Ammon's horn (tissue), 1 donor: ENCODE results near the gene TNFRSF14.

Source experiments
- DNase-seq: peaks from one replicate; pipeline ENCODE4 v3.0.0-alpha.2; 2016; ENCODE audit warnings: low spot score

TNFRSF14 gene

DNA sequence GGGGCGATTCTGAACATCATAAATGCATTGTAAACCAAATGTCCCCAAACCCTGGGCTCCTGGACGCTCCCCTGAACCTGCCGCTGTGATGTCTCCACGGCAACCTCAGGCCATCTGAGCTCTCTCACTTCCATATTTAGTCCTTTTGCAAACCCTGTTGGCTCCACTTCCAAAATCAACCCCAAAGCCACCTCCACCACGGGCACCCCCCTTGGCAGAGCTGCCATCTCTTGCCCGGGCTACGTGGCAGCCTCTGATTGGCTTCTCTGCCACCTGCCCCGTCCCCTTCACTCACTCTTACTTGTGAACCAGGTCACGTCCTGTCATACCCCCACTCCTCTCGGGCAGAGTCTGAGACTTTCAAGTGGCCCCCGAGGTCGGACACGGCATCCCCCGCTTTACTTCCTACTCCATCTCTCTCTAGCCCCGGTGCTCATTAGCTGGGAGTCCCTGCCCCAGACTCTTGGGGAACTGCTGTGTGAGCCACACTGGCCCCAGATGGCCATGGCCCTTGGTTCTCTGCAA lies 46.2 kb downstream of the TNFRSF14 start:
- no peak for DNase-seq

DNA sequence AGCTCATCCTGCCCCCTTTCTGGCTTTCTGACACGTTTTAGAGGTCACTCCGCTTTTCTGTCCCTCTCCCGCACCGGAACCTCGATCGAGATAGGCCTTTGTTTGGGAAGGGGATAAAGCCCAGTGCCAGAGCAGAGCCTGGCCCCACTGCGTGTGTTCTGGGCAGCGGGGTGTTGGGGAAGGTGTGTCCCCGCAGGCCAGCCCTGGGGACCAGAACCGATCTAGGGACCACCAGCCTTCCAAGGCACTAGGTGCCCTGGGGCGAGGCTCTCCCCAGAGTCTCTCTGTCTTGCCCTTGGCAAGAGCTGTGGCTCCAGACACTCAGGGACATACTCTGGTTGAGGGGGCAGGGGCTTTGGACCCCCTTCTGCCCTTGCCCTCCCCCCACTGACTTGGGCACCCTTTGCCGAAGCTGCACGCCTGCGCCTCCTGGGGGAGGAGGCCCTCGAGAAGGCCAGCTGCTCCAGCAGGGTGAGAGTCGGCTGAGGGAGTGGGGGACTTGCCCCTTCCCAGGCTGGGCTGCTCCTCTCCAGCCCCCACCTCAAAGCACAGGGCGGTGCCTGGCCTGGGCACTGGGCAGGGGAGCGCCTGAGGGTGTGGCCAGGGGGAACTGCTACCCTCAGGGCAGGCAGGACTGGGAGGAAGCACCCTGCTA lies 46.8 kb downstream of the TNFRSF14 start:
- DNase-seq, result no peak

DNA sequence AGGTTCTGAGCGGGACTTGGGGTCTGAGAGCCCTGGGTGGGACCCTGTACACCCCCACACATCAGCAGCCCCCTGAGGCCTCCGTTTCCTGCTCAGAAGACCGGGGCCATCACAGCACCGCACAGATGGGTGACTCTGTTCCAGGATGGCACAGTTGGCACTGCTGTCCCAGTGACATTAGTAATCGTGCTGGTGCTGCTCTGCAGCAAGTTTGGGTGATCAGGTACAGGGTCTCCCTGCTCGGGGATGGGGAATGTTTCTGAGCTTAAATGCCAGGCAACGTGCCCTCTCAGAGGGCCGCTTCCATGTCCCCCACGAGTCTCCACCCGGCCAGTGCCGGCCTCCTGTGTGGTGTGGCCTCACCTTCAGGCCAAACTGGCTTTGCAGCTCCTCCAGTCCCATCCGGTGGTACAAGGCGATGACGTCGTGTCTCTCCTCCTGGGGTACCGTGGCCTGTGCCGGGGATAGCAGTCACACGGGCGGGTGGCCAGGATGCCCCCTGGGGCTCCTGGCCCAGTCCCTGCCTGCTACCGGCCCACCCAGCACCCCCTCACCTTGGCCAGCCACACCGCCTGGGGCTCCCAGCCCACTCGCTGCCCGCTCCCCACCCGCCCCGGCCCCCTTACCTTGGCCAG lies 47.5 kb downstream of the TNFRSF14 start:
- no peak for DNase-seq

DNA sequence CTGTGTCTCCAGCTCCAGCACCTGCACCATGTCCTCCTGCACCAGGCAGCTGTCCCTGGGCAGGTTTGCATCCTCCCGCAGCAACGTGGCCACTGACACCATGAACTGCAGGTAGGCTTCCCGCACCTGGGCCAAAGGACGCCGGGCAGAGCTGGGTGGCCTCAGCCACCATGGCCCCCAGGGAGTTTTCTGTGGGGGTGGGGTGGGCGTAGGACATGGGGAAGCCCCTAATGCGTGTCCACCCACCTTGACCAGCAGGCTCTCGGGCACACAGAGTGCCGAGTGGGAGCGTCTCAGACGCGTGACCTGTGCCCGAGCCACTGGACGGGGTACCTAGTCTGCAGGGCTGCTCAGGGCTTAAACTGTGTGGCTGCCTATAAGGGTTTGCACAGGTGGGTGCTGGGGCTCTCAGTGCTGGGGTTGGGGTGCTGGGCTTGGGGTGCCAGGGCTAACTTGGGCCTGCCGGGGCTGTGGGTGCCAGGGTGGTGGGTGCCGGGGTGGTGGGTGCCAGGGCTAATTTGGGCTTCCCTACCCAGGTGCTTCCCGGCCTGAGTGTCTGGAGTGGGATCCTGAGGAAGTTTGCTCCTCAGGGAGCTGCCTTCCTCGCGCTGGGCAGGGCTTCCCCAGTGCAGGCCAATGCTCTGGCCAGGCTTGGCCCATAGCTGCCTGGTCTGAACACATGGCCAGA lies 48.1 kb downstream of the TNFRSF14 start:
- no peak for DNase-seq

DNA sequence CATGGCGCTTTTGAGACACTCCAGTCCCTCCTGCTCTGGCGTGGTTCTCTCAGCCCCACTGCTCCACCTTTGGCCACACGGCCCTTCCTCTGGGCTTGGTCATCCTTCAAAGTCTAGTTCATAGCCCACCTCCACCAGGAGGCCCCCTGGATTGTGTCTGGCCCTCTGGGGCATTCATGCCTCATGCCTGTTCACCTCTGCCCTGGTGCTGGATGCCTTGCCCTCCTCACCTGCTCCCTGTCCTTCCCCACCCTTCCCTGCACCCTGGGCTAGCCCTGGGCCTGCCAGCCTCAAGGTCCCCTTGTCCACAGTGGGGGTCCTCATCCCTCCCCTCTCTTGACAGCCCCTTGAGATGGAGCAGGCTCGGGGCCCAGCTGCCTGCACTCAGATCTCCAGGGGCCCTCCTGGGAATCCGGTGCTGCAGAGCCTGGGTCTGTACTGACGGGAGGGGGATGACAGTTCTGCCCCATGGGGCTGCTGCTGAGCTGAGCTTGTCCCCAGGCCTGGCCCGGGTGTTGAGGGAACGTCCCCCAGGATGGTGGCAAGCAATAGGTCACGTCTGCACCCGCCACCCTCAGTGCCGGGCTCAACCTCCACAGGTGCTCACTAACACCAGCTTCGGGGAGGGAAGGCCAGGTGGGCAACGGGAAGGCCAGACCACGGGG lies 48.8 kb downstream of the TNFRSF14 start:
- DNase-seq, result no peak

DNA sequence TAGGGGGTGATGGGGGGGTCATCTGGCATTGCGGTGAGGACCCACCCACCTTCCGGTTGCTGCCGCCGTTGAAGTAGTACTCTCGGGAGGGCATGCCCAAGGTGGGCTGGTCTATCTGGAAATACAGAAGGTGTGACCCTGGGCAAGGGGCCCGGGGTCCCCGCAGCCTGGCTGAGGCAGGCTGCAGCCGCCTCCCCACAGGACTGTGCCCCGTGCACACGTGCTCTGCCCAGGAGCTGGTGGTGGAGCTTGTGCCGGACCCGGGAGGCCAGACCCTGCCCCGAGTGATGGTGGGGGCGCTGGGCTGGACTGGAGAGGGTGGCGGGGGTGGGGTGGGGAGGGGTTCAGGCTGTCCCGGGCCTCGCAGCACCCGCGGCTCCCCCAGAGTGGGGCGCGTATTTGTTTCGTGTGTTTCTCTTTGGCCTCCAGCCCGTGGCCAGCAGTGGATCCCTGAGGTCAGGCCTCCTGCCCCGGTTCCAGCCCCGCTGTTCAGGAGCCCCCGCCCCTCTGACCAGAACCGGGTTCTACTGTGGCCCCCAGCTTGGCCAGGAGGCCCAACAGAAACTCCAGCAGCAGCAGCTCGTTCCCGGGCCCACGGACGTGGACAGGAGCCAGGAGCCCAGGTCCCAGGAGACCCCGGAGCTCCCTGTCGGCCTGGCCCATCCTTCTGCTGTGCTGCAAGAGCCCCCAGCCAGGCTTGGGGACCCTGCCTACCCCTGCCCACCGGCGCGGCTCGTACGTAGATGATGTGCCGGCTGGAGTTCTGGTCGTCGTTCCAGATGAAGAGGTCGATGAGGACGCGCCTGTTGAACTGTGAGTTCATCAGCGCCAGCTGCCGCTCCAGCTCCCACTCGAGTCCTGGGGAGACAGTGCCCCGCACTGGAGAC lies 49.6 kb downstream of the TNFRSF14 start:
- DNase-seq, result no peak

DNA sequence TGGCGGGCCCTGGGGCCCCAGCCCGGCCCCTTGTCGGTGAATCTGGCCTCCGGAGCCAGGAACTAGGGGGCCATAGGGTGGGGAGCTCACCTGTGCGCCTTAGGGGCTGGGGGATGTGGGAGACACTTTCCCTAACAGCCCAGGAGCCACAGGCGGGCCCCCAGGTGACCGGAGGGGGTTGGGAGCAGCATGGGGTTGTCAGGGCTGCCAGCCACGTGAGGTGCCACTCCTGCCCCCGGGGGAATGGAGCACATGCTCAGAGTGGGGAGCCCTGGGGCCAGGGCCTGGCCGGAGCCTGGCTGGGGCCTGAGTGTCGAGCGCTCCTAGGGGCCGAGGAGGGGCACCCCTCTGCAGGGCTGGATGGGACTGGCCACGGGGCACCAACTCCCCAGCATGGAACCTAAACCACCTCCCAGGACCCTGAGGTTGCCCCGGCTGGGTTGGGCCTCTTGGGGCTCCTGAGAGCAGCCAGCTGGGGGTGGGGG lies 50.3 kb downstream of the TNFRSF14 start:
- no peak for DNase-seq

DNA sequence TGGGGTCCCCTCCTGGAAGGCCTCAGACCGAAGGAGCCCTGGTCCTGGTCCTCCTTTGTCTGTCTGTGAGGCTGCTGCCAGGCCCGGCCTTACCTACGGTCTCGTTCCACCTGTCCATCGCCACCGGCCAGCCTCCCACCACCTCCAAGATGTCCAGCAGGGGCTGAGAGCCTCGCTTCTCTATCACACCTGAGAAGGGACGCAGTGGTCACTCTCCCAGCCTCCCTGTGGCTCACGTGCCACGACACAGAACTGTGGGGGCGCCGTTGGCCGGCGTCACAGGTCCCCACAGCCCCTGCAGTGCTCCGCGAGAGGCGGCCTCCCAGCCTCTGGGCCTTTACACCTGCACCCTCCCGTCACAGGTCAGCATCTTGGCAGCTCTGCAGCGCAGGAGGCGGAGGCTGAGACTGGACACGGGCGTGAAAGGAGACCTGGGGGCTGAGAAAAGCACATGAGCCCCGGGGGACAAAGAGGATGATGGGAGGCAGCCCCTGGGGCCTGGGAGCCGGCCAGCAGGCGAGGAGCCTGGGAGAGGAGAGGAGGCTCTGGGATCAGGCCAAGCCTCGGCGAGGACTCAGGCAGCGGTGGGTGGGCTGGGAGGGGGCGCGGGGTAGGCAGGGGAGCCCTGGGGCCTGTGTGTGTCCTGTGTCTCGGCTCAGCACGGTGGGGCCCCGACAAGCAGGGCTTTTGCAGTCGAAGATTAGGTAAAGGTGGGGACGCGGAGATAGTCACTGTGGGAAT lies 50.9 kb downstream of the TNFRSF14 start:
- no peak for DNase-seq

DNA sequence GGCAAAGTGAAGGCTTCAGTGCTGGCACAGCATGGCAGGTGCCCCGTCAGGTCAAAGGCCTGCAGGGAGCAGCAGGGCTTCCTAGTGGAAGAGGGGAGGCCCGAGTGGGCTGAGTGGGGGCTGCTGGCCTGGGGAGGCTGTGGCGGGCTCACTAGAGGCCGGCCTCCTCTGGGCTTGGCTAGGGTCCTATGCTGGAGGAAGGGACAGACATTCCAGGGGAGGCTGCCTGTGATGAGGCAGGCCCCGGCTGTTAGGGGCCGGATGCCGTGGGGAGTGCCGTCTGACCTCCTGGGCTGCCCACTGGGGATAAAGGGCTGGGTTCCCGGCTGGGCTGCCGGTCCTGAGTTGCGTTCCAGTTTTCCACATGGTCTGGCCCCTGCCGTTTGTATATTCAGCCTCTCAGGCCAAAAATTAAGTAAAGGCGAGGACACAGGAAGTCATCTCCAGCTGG lies 51.5 kb downstream of the TNFRSF14 start:
- no peak for DNase-seq

DNA sequence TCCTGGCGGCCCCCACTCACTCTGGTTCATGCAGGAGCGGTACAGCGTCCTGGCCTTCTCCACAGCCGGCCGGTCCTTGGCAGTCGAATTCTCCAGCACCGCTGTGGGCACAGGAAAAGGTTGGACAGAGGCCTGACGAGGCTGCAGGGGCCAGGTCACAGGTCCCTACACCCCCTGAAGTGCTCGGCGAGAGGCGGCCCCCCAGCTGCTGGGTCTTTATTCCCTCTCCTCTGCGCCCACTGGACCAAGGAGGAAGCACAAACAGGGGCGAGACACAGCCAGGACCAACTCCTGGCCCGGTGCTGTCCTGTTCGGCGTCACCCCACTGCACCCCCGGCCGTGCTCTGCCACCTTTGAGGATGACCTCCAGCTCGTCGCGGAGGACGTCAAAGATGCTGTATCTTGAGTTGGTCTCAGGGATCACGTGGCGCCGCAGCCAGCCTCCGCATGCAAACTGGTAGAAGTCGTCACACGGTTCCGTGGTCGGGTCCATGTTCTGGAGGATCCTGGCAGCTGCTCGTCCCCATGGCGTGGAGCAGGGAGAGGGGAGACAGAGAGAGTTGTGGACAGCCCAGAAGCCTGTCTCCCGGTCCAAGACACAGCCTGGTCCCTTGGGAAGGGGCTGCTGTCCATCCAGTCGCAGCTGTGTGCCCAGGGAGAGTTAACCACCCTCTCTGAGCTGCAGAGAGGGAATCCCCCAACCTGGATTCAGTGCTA lies 53.3 kb downstream of the TNFRSF14 start:
- DNase-seq, result no peak

DNA sequence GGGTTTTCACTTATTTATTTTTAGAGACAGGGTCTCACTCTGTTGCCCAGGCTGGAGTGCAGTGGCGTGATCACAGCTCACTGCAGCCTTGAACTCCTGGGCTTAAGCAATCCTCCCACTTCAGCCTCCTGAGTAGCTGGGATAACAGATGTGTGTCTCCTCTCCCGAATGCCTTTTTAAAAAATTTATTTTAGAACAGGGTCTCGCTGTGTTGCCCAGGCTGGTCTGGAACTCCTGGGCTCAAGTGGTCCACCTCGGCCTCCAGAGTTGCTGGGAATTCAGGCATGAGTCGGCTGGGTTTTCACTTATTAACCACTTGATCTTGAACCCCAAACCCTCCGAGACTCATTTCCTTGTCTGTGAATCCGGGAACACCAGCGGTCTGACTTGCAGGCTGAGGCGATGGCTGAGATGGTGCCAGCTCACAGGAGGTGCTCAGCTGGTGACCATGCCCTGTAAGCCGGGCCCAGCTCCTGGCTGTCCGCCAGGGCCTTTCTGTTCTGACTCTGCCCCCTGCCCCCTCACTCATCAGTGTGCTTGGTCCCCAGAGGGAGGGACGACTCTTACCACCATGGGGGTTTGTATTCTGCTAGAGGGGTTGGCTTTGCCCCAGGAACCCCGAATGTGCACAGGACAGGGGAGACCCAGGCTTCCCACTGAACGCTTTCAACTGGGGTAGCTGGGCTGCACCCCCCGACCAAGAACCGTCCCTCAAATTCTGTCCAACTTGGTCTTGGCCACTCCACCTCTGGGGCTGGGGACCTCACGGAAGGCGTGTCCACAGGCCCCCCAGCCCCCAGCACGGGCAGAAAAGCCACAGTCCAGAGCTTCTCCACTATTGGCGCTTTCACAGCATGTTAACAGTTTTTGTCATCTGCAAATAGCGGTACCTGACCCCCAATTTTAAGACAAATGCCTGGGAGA lies 54.1 kb downstream of the TNFRSF14 start:
- DNase-seq, result no peak

DNA sequence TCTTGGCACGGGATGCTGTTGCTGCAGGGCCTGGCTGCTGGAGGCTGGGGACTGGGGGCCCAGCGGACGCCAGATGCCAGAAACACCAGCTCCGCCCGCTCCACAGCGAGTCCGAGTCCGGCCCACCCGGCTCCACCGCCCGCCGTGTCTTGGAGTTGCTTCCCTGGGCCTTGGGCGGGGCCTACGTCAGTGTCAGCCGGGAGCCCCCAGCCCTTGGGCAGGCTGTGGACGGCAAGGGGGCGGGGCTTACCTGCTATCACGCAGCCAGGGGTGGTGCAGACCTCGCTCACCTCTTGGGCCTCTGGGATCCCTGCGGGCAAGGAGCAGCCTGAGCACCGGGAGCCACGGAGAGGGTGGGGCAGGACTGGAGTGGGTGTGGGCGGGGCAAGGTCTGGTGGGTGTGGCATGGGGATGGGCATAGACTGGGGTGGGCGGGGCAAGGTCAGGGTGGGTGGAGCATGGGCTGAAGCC lies 54.9 kb downstream of the TNFRSF14 start:
- DNase-seq, result no peak

DNA sequence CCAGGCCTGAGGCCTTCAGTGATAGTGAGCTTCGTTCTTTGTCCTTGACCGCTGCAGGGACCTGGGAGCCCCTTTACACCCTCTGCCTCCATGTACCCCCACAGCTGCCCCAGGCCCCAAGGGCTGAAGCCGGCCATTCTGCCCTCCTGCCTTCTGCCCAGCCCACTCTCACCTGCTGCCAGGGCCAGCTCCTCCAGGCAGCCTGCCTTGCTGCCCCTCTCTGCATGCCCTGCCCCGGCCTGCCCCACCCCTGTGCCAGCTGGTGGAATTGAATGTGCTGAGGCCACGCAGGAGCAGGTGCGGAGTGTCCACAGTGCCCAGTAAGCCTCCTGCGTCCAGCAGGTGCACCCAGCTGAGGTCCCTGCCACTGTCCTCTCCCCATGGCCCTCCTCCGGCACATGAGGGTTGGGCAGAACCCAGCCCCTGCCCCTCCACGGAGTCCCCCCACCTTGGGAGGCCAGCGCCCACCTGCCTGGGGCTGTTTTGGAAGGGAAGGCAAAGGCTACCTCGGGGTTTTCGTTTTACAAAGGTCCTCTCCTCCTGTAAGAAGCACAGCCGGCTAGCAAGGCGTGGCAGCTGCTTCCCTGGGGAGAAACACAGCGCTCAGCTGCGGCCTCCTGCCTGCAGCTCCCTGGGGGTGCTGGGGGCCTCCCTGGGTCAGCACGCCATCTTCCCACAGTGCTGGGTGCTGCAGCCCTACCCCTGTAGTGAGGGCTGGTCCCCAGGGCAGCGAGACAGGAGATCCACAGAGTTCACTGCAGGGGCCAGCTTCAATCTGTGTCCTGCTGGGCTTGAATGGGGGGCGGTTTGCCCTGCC lies 55.7 kb downstream of the TNFRSF14 start:
- no peak for DNase-seq

DNA sequence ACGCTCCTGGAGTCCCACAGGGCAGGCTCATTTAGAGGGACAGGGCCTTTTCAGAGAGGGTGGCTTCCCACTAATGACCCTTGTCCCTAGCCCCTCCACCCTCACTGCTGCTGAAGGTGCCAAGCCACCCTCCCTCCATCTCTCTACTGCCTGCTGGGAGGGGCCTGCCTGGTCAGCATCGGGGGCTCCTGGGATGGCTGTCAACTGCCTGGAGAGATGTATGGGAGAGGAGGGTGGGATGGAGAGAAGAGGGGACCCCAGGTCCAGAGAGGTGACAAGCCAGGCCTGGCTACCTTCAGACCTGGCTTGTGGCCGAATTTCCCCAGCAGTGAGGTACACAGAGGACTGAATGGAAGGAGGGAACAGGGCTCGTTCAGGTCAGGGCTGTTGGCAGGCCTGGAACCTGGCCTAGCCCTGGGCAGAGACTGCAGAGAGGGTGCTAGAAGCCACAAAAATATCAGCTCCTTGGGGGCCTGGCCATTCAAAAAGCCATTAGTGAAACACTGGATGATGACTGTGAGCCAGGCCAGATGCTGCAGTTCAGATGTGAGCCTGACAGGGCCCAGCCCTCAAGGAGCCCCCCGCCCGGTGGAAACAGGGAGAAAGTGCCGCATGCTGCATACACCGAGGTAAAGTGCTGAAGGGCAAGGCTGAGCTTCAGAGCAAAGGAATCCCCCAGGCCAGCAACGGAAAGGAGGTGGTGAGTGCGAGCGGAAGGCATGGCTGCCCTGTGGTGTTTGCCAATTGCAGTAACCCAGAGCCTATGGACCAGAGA lies 56.6 kb downstream of the TNFRSF14 start:
- DNase-seq, result no peak
